Body of pancreas (tissue), 4 donors: ENCODE results near the gene LCT.

Source experiments
- CTCF ChIP-seq, 7 experiments: fragments of 450-650 bp in 4 of 7; fragments of 200-600 bp in 3 of 7; sonication (generic) in 3 of 7; IDR thresholded peaks; one replicate each; pipeline ENCODE4 v1.5.1; 2016 to 2019; ENCODE audit warnings: antibody characterized with exemption in 7 of 7
- POLR2A ChIP-seq, 3 donors: fragments of 450-650 bp; IDR thresholded peaks; one replicate each; pipeline ENCODE4 v1.6.1; 2016; ENCODE audit warnings: antibody characterized with exemption in 3 of 3, mild to moderate bottlenecking in 2 of 3

GRCh38 chr2:135741395-135742324 is 95.3 kb downstream of the LCT start, which contains the start of gene UBXN4:
- peak in 5 of 7 experiments; percentile 11 to 52 (median 41) for TF ChIP-seq CTCF (IDR thresholded peaks at IDR 0.05)
- TF ChIP-seq POLR2A (IDR thresholded peaks at IDR 0.05), result peak; percentile 95
